Endothelial cell of hepatic sinusoid (primary cell): Measurements from ENCODE around the gene ZNF160.
"Not testable (repeated sequence)": the region's sequence is repeated elsewhere in the genome, so short reads cannot be mapped to it uniquely, and the experiment has no call there.

Experiments
- in situ Hi-C: cut with HindIII; loops from 2 replicates; pipeline ENCODE4 v1.10.0; 2017; ENCODE audit warnings: low sequenced_read_pairs

ZNF160 gene

GRCh38 chr19:53103234-53104203, at the start of gene ZNF160:
Gene ZNF160 (minus strand): TSS chr19:53103422. CDS start chr19:53086276, 17,146 bp downstream.
- in situ Hi-C loops: no loop called here

GRCh38 chr19:53147645-53148044, 44.4 kb upstream of the ZNF160 start:
- in situ Hi-C loops: no loop called here

GRCh38 chr19:53140351-53140750, 37.1 kb upstream of the ZNF160 start:
- in situ Hi-C loops: loop anchor here (5.0 kb wide), 1 partner anchor 88 kb away; no protein-coding TSS in a partner anchor

- in situ Hi-C loops: no loop called here
Observed at GRCh38 chr19:53136432-53136831, 33.2 kb upstream of the ZNF160 start.

GRCh38 chr19:53132141-53132991, 29.1 kb upstream of the ZNF160 start, which contains the start of gene ZNF415:
Gene ZNF415 (minus strand): TSS chr19:53132910. CDS start chr19:53122676, 10,234 bp downstream.
- in situ Hi-C loops: no loop called here

- in situ Hi-C loops: no loop called here
Observed at GRCh38 chr19:53131727-53132126, 28.5 kb upstream of the ZNF160 start.

GRCh38 chr19:53131085-53131590, 27.9 kb upstream of the ZNF160 start:
- in situ Hi-C loops: no loop called here

GRCh38 chr19:53130506-53130905, 27.3 kb upstream of the ZNF160 start:
- in situ Hi-C loops: no loop called here

GRCh38 chr19:53126733-53127526, 23.7 kb upstream of the ZNF160 start:
- in situ Hi-C loops: not testable (repeated sequence)

GRCh38 chr19:53123400-53123799, 20.2 kb upstream of the ZNF160 start:
- in situ Hi-C loops: no loop called here

GRCh38 chr19:53112286-53112685, 9.1 kb upstream of the ZNF160 start:
- in situ Hi-C loops: no loop called here

GRCh38 chr19:53109527-53109926, 6.3 kb upstream of the ZNF160 start:
- in situ Hi-C loops: no loop called here

GRCh38 chr19:53102756-53103233, 427 bp downstream of the ZNF160 start:
- in situ Hi-C loops: no loop called here

GRCh38 chr19:53102206-53102755, 941 bp downstream of the ZNF160 start:
- in situ Hi-C loops: no loop called here

GRCh38 chr19:53101518-53101917, 1.7 kb downstream of the ZNF160 start:
- in situ Hi-C loops: no loop called here

- in situ Hi-C loops: not testable (repeated sequence)
Observed at GRCh38 chr19:53098570-53098969, 4.7 kb downstream of the ZNF160 start.

- in situ Hi-C loops: not testable (repeated sequence)
Observed at GRCh38 chr19:53096982-53097690, 6.1 kb downstream of the ZNF160 start.

- in situ Hi-C loops: not testable (repeated sequence)
Observed at GRCh38 chr19:53096579-53096978, 6.6 kb downstream of the ZNF160 start.
